ENCODE measurements around the gene RNF148.

DNA sequence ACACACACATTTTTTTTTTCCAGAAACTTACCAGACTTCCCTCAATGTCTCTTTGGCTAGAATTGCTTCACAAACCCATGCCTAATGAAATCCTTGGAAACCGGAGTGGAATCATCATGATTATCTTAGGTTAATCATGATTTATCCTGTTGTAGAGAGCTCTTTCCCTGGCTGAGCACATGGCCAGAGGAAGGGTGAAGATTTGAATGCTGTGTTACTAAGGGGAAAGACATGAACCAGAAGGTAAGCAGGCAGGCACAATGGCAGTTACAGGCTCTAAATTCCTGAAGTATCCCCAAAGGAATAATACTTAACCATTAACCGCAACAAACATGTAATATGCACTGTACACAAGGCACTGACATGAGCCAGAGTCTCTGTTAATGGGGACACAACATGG is 4.1 kb upstream of the RNF148 start:
- TF ChIP-seq, protein P1, sequence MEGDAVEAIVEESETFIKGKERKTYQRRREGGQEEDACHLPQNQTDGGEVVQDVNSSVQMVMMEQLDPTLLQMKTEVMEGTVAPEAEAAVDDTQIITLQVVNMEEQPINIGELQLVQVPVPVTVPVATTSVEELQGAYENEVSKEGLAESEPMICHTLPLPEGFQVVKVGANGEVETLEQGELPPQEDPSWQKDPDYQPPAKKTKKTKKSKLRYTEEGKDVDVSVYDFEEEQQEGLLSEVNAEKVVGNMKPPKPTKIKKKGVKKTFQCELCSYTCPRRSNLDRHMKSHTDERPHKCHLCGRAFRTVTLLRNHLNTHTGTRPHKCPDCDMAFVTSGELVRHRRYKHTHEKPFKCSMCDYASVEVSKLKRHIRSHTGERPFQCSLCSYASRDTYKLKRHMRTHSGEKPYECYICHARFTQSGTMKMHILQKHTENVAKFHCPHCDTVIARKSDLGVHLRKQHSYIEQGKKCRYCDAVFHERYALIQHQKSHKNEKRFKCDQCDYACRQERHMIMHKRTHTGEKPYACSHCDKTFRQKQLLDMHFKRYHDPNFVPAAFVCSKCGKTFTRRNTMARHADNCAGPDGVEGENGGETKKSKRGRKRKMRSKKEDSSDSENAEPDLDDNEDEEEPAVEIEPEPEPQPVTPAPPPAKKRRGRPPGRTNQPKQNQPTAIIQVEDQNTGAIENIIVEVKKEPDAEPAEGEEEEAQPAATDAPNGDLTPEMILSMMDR (IDR thresholded peaks at IDR 0.05; ENCODE audit: insufficient read depth, low read length, poor library complexity, severe bottlenecking) = no peak
- TF ChIP-seq EZH2phosphoT487 (conservative IDR thresholded peaks at IDR 0.05; ENCODE audit: low read length) = no peak

Data from SU-DHL-6 (cell line).